Naive B cell (primary cell): Measurements from ENCODE around the gene CARD10. TPM values are rescaled to one million over a fixed set of nuclear protein-coding genes. Genes with fewer than 3 reads are reported as not detected.
A peak's percentile ranks its signal among the peaks of the same experiment; 100 is the strongest.

ENCODE experiments used
- ATAC-seq, 2 donors: fragments of 150-1000 bp; cut with Tn5 transposase; 2 replicates each; pipeline ENCODE4 v1.10.0; 2021; ENCODE audit warnings: low read depth in 2 of 2, mild to moderate bottlenecking in 2 of 2, moderate library complexity in 2 of 2
- DNase-seq: peaks from one replicate; pipeline ENCODE4 v3.0.0; 2022
- H3K27ac Mint-ChIP-seq, 6 donors: one replicate each; pipeline ENCODE4 v1.8.0; 2020 to 2022; ENCODE audit warnings: mild to moderate bottlenecking in 6 of 6, mixed read lengths in 6 of 6, moderate library complexity in 5 of 6, inconsistent platforms in 2 of 6
- H3K27me3 Mint-ChIP-seq, 3 donors: one replicate each; pipeline ENCODE4 v1.8.0; 2021 to 2022; ENCODE audit warnings: mixed read lengths in 3 of 3, mild to moderate bottlenecking in 1 of 3
- H3K36me3 Mint-ChIP-seq, 2 donors: one replicate each; pipeline ENCODE4 v1.8.0; 2020 to 2022; ENCODE audit warnings: mixed read lengths in 2 of 2, inconsistent platforms in 1 of 2, mild to moderate bottlenecking in 1 of 2
- H3K4me1 Mint-ChIP-seq, 3 donors: one replicate each; pipeline ENCODE4 v1.8.0; 2020 to 2022; ENCODE audit warnings: mixed read lengths in 3 of 3, inconsistent platforms in 1 of 3, mild to moderate bottlenecking in 1 of 3, moderate library complexity in 1 of 3
- H3K4me3 Mint-ChIP-seq, 8 donors: one replicate each; pipeline ENCODE4 v1.8.0; 2020 to 2022; ENCODE audit warnings: mild to moderate bottlenecking in 8 of 8, mixed read lengths in 8 of 8, moderate library complexity in 8 of 8, inconsistent platforms in 2 of 8
- H3K9me3 Mint-ChIP-seq, 7 donors: one replicate each; pipeline ENCODE4 v1.8.0; 2020 to 2022; ENCODE audit warnings: mixed read lengths in 7 of 7, mild to moderate bottlenecking in 5 of 7, inconsistent platforms in 2 of 7, moderate library complexity in 1 of 7
- polyA plus RNA-seq, 6 donors: library from polyadenylated mRNA; unstranded; fragments of 300-500 nt; fragmentation: Illumina TruSeq; gene quantifications; one replicate each; pipeline ENCODE4 v1.2.3, GENCODE V29; 2021; ENCODE audit warnings: low read depth in 6 of 6

Gene CARD10
- polyA plus RNA-seq, 6 donors from 2014 or later = not detected

- H3K4me1 Mint-ChIP-seq = peaks cover 25 to 41% (median 28%) of the 10 kb centered on the region in 3 donors
- no peak for ATAC-seq
- no peak for DNase-seq
- peak overlapping the region in 2 of 6 donors; percentile 43 to 44 for H3K27ac Mint-ChIP-seq
- H3K4me3 Mint-ChIP-seq = no peak overlapping the region
- peaks cover 21 to 42% of the 10 kb centered on the region in 2 donors for H3K36me3 Mint-ChIP-seq
- no peaks in the 10 kb centered on the region for H3K27me3 Mint-ChIP-seq
- H3K9me3 Mint-ChIP-seq = no peaks in the 10 kb centered on the region
Measured at GRCh38 chr22:37467391-37467955, 51.7 kb downstream of the CARD10 start.

- H3K4me3 Mint-ChIP-seq = no peak overlapping the region
- H3K9me3 Mint-ChIP-seq = no peaks in the 10 kb centered on the region
- H3K27me3 Mint-ChIP-seq = no peaks in the 10 kb centered on the region
- ATAC-seq = no peak
- DNase-seq = no peak
- peaks cover 6 to 29% of the 10 kb centered on the region in 2 donors for H3K36me3 Mint-ChIP-seq
- H3K4me1 Mint-ChIP-seq = peaks cover 12 to 37% (median 24%) of the 10 kb centered on the region in 3 donors
- H3K27ac Mint-ChIP-seq = peak overlapping the region in 2 of 6 donors; percentile 22 to 39
Measured at GRCh38 chr22:37464181-37464580, 55.0 kb downstream of the CARD10 start.

GRCh38 chr22:37462983-37463382 lies 56.2 kb downstream of the CARD10 start:
- peaks cover 4 to 17% of the 10 kb centered on the region in 2 donors for H3K36me3 Mint-ChIP-seq
- no peaks in the 10 kb centered on the region for H3K9me3 Mint-ChIP-seq
- DNase-seq (no peak), ATAC-seq (no peak)
- no peak overlapping the region for H3K4me3 Mint-ChIP-seq
- H3K27ac Mint-ChIP-seq = peak overlapping the region in 1 of 6 donors; percentile 6
- H3K4me1 Mint-ChIP-seq = peaks cover 2 to 29% (median 16%) of the 10 kb centered on the region in 3 donors
- no peaks in the 10 kb centered on the region for H3K27me3 Mint-ChIP-seq

GRCh38 chr22:37462436-37462835 lies 56.8 kb downstream of the CARD10 start:
- Mint-ChIP-seq H3K9me3 (no peaks in the 10 kb centered on the region), H3K27ac (no peak overlapping the region), H3K4me1 (peaks cover 3 to 28% (median 16%) of the 10 kb centered on the region in 3 donors), H3K4me3 (no peak overlapping the region), H3K36me3 (peaks cover 4 to 14% of the 10 kb centered on the region in 2 donors), H3K27me3 (no peaks in the 10 kb centered on the region)
- DNase-seq (no peak), ATAC-seq (no peak)

GRCh38 chr22:37461961-37462360 lies 57.3 kb downstream of the CARD10 start:
- Mint-ChIP-seq H3K27ac (peak overlapping the region in 3 of 6 donors; percentile 15 to 71 (median 35)), H3K27me3 (peaks cover 0 to 4% (median 0%) of the 10 kb centered on the region in 3 donors), H3K4me1 (peaks cover 5 to 32% (median 16%) of the 10 kb centered on the region in 3 donors), H3K36me3 (peaks cover 4 to 14% of the 10 kb centered on the region in 2 donors), H3K4me3 (peak overlapping the region in 1 of 8 donors; percentile 16), H3K9me3 (no peaks in the 10 kb centered on the region)
- no peak for ATAC-seq
- no peak for DNase-seq

- DNase-seq (no peak), ATAC-seq (no peak)
- Mint-ChIP-seq H3K27ac (no peak overlapping the region), H3K36me3 (peaks cover 4 to 9% of the 10 kb centered on the region in 2 donors), H3K27me3 (peaks cover 0 to 4% (median 0%) of the 10 kb centered on the region in 3 donors), H3K4me1 (peaks cover 5 to 29% (median 14%) of the 10 kb centered on the region in 3 donors), H3K9me3 (no peaks in the 10 kb centered on the region), H3K4me3 (no peak overlapping the region)
Measured at GRCh38 chr22:37460684-37461083, 58.5 kb downstream of the CARD10 start.

- H3K4me3 Mint-ChIP-seq = no peak overlapping the region
- no peak for ATAC-seq
- H3K27ac Mint-ChIP-seq = no peak overlapping the region
- no peak for DNase-seq
- H3K4me1 Mint-ChIP-seq = peaks cover 5 to 20% (median 10%) of the 10 kb centered on the region in 3 donors
- no peaks in the 10 kb centered on the region for H3K9me3 Mint-ChIP-seq
- peaks cover 0 to 4% of the 10 kb centered on the region in 2 donors for H3K36me3 Mint-ChIP-seq
- H3K27me3 Mint-ChIP-seq = peaks cover 0 to 4% (median 0%) of the 10 kb centered on the region in 3 donors
Measured at GRCh38 chr22:37459206-37459605, 60.0 kb downstream of the CARD10 start.

- peak overlapping the region in 2 of 6 donors; percentile 22 to 90 for H3K27ac Mint-ChIP-seq
- peaks cover 5 to 11% (median 7%) of the 10 kb centered on the region in 3 donors for H3K4me1 Mint-ChIP-seq
- no peaks in the 10 kb centered on the region for H3K9me3 Mint-ChIP-seq
- ATAC-seq (peak; percentile 95 to 98), DNase-seq (peak; percentile 76)
- H3K36me3 Mint-ChIP-seq = peaks cover 0 to 4% of the 10 kb centered on the region in 2 donors
- H3K27me3 Mint-ChIP-seq = peaks cover 0 to 4% (median 0%) of the 10 kb centered on the region in 3 donors
- peak overlapping the region in 1 of 8 donors; percentile 12 for H3K4me3 Mint-ChIP-seq
Measured at GRCh38 chr22:37457093-37457893, 61.9 kb downstream of the CARD10 start.

- Mint-ChIP-seq H3K4me3 (no peak overlapping the region), H3K9me3 (no peaks in the 10 kb centered on the region), H3K4me1 (peaks cover 5 to 10% (median 10%) of the 10 kb centered on the region in 3 donors), H3K27ac (peak overlapping the region in 1 of 6 donors; percentile 82), H3K27me3 (peaks cover 0 to 4% (median 0%) of the 10 kb centered on the region in 3 donors), H3K36me3 (peaks cover 0 to 4% of the 10 kb centered on the region in 2 donors)
- DNase-seq (no peak), ATAC-seq (no peak)
Measured at GRCh38 chr22:37456346-37456745, 62.9 kb downstream of the CARD10 start.

- Mint-ChIP-seq H3K9me3 (no peaks in the 10 kb centered on the region), H3K27ac (peak overlapping the region in 2 of 6 donors; percentile 5 to 75), H3K27me3 (peaks cover 0 to 4% (median 0%) of the 10 kb centered on the region in 3 donors), H3K4me3 (no peak overlapping the region), H3K36me3 (peaks cover 0 to 4% of the 10 kb centered on the region in 2 donors), H3K4me1 (peaks cover 5 to 10% (median 10%) of the 10 kb centered on the region in 3 donors)
- DNase-seq (no peak), ATAC-seq (no peak)
Measured at GRCh38 chr22:37455896-37456295, 63.3 kb downstream of the CARD10 start.

- DNase-seq (no peak), ATAC-seq (no peak)
- no peaks in the 10 kb centered on the region for H3K9me3 Mint-ChIP-seq
- peak overlapping the region in 1 of 6 donors; percentile 47 for H3K27ac Mint-ChIP-seq
- peaks cover 0 to 4% of the 10 kb centered on the region in 2 donors for H3K36me3 Mint-ChIP-seq
- peaks cover 5 to 10% (median 10%) of the 10 kb centered on the region in 3 donors for H3K4me1 Mint-ChIP-seq
- peaks cover 0 to 4% (median 0%) of the 10 kb centered on the region in 3 donors for H3K27me3 Mint-ChIP-seq
- H3K4me3 Mint-ChIP-seq = no peak overlapping the region
Measured at GRCh38 chr22:37454857-37455686, 64.1 kb downstream of the CARD10 start.

- ATAC-seq = no peak
- peaks cover 5 to 10% (median 10%) of the 10 kb centered on the region in 3 donors for H3K4me1 Mint-ChIP-seq
- H3K27ac Mint-ChIP-seq = peak overlapping the region in 1 of 6 donors; percentile 63
- H3K9me3 Mint-ChIP-seq = no peaks in the 10 kb centered on the region
- H3K36me3 Mint-ChIP-seq = peaks cover 0 to under 1% of the 10 kb centered on the region in 2 donors
- H3K4me3 Mint-ChIP-seq = no peak overlapping the region
- H3K27me3 Mint-ChIP-seq = peaks cover 0 to 13% (median 0%) of the 10 kb centered on the region in 3 donors
- DNase-seq = no peak
Measured at GRCh38 chr22:37453696-37454095, 65.5 kb downstream of the CARD10 start.

- no peaks in the 10 kb centered on the region for H3K36me3 Mint-ChIP-seq
- DNase-seq (no peak), ATAC-seq (no peak)
- no peak overlapping the region for H3K27ac Mint-ChIP-seq
- H3K4me3 Mint-ChIP-seq = no peak overlapping the region
- H3K4me1 Mint-ChIP-seq = peaks cover 5% of the 10 kb centered on the region in 3 donors
- peaks cover 0 to 21% (median 15%) of the 10 kb centered on the region in 3 donors for H3K27me3 Mint-ChIP-seq
- no peaks in the 10 kb centered on the region for H3K9me3 Mint-ChIP-seq
Measured at GRCh38 chr22:37451218-37451617, 68.0 kb downstream of the CARD10 start.
